Stimulated activated CD8-positive, alpha-beta memory T cell treated with anti-CD3 and anti-CD28 coated beads, Interleukin-12 subunit alpha, Interleukin-12 subunit beta, amount 100 ng/mL, for 1 hour (primary cell): ENCODE results near the gene SNRPD2.
"Not testable (repeated sequence)": the region's sequence is repeated elsewhere in the genome, so short reads cannot be mapped to it uniquely, and the experiment has no call there.

ENCODE experiments used
- DNase-seq: peaks from one replicate; pipeline ENCODE4 v3.0.0-alpha.2; 2020; ENCODE audit warnings: low read depth

Gene SNRPD2

DNA sequence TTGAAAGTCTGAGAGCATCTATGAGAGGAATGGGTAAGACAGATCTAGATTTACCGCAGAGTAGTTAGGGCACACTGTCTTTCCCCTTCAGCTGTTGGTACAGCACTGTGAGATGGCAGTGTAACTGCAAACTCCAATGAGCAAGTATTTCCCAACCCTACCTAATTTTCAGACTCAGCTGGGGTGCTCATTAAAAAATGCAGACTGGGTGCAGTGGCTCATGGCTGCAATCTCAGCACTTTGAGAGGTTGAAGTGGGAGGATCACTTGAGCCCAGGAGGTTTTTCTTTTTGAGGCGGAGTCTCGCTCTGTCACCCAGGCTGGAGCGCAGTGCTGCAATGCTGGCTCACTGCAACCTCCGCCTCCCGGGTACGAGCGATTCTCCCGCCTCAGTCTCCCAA is 13.4 kb upstream of the SNRPD2 start:
- DNase-seq, result no peak

DNA sequence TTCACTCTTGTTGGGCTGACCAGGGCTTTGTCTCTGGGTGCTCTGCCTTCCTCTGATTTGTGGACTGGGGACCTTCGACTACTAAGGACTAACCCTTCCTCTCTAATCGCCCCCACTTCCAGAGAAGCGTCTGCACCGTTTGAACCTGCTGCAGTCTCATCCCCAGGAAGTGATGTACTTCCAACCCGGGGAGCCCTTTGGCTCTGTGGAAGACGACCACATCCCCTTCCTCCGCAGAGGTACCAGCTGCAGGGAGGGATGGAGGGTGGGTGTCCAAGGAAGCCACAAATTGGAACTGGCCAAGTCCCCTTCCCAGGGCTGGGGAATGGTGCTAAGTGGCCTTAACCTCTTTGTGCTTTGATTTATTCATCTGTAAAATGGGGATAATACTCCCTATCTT is 9.9 kb upstream of the SNRPD2 start:
- no peak for DNase-seq

DNA sequence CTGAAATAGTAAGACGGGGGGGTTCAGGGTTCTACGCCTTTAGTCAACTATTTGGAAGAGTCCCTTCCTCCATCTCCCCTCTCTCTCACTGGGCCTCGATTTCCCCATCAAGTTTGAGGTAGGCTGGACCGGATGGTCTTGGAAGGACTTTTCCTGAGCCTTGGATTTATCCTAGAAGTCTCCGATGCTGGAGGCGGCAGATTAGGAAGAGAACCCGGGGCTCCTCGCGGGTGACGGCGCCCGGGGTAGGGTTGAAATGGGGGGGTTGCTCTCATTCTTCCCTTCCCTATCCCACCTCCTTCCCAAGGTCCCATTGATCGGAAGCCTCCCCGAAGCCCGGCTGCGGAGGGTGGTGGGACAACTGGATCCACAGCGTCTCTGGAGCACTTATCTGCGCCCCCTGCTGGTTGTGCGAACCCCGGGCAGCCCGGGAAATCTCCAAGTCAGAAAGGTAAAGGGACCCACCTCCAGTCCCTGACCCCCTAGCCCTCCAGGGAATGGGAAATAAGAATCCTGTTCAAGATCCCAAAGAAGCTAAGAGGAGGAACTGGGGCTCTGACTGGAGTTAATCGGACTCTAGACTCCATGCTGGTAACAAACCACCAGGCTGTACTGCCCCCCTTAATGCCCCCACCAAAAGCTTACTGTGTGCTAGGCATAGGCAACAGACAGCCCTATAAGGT is 1.5 kb upstream of the SNRPD2 start:
- peak; percentile 68 for DNase-seq

DNA sequence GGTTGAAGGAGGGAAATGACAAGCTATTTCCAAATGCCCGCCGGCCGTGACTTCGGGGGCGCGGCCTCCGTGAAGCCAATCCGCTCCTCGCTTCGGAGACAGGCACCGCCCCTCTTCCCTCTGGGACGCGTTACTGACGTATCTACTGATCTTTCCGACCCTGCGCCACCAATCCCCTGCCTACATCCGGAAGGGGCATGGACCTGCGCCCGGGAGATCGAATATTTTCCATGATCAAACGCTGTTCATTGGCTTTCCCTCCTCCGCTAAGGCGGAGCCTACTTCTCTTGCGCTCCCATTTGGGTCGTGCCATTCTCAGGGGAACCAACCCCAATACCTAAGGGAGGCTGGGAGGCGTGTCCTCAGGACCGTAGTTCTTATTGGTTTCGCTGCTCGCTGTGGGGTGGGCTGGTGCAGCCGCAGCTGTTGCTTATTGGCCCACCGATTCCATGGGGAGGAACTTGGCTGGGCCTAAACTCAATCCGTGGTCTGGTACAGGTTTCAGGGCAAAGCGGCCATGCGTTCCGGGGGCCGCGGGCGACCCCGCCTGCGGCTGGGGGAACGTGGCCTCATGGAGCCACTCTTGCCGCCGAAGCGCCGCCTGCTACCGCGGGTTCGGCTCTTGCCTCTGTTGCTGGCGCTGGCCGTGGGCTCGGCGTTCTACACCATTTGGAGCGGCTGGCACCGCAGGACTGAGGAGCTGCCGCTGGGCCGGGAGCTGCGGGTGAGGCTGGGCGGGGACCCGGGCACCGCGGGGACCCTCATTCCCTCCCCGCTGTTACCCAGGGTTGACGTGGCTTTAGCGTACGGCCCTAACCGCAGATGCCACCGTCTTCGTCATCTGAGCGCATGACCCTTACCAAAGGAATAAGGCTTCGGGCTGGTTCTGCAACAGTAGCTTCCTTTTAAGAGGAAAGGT is 693 bp upstream of the SNRPD2 start, which contains the start of gene QPCTL:
Gene QPCTL (plus strand): TSS at position 480 of the 919 bp plus-strand sequence. CDS start 38 bp downstream, at position 518.
- peak; percentile 92 for DNase-seq

DNA sequence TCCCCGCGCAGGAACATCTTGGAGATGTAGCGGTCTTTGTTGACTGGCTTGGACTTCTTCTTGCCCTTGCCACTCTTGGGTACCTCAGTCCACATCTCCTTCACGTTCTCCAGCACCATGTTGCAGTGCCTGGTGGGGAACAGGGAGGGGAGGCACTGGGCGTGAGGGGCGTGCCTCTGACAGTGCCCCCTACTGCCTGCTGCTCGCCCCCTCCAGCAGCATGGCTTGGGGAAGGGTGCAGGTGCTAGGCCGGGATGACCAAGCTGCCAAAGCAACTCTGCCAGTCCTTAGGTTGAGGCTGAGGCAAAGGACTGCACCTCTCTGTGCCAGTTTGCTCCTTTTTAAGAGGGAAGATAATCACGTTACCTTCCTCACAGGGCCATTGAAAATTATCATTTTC is 4.2 kb downstream of the SNRPD2 start:
- no peak for DNase-seq

DNA sequence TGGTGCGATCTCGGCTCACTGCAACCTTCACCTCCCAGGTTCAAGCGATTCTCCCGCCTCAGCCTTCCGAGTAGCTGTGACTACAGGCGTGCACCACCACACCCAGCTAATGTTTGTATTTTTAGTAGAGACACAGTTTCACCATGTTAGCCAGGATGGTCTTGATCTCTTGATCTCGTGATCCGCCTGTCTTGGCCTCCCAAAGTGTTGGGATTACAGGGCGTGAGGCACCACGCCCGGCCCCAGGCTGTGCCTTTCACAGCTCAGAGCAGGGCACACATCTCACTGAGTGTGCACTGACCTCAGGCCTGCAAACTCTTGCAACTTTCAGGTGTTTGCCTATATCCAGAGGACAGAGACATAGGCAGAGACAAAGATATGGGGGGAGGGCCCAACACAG is 6.7 kb downstream of the SNRPD2 start:
- DNase-seq, result not testable (repeated sequence)

DNA sequence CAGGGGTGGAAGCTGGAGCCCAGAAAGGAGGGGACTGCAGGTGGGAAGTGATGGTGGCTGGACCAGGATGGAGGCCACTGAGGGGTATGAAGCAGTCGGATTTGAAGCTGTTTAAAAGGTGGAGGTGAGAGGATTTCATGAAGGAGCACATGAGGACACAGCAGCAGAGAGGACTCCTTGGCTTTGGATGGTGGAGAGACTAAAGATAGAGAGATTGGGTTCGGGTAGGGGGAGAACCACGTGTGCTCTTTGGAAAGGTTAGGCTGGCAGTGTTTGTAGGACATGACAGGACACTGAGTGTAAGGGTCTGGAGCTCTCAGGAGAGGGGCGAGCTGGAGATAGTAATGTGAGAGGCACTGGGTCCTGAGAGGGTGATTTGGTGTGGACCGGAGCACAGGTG is 8.8 kb downstream of the SNRPD2 start:
- DNase-seq, result no peak

DNA sequence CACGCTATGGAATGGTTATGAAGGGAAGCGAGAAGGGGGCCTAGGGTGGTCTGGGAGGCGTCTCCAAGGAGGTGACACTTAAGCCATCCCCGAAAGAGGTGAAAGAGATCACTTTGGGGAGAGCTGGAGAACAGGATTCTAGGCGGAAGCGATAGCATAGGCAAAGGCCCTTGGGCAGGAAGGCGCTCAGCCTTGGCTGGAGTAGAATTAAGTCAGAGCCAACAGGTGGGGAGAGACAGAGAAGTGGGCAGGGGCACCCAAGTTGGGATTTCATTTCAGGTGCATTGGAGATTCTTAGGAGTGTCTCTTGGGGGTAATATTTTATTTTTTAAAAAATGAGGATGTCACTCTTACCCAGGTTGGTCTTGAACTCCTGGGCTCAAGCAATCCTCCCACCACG is 9.6 kb downstream of the SNRPD2 start:
- DNase-seq, result no peak

DNA sequence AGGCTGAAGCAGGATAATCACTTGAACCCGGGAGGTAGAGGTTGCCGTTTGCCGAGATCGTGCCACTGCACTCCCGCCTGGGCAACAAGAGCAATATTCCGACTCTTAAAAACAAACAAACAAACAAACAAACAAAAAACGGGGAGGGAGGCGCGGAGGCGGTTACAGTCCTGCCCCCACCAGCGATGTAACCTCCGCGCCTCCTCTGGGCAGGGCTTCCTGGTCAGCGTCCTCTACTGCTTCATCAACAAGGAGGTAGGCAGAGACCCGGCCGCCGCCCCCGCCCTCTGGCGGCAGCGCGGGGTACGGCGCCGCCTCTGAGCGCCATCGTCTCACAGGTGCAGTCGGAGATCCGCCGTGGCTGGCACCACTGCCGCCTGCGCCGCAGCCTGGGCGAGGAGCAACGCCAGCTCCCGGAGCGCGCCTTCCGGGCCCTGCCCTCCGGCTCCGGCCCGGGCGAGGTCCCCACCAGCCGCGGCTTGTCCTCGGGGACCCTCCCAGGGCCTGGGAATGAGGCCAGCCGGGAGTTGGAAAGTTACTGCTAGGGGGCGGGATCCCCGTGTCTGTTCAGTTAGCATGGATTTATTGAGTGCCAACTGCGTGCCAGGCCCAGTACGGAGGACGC is 10.2 kb downstream of the SNRPD2 start:
- peak; percentile 75 for DNase-seq

DNA sequence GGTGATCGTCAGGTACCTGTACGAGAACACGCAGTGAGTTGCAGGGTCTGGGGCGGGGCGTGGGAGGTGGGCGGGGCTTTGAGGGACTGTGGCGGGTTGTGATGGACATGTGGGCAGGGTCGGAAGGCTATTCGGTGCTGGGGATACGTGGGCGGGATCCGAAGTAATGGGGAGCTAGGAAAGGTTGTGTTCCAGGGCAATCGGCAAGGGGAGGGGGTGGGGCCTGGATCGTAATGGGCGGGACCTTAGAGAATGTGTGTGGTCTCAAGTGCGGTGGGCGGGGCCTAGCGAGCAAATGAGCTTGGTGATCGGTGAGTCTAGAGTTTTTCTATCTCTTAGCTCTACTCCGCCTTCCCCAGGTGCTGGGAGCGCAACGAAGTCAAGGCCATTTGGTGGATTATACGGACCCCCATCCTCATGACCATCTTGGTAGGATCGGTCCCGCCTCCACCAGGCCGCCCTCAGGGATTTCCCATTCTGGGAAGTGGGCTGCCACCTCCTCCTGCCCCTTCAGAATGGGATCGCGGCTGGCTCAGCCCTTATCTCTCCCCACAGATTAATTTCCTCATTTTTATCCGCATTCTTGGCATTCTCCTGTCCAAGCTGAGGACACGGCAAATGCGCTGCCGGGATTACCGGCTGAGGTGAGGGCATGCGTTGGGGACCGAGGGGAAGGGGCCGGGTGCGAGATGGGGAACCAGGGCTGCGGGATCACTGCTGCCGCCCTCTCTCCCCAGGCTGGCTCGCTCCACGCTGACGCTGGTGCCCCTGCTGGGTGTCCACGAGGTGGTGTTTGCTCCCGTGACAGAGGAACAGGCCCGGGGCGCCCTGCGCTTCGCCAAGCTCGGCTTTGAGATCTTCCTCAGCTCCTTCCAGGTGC is 14.2 kb downstream of the SNRPD2 start:
- DNase-seq, result peak; percentile 62

DNA sequence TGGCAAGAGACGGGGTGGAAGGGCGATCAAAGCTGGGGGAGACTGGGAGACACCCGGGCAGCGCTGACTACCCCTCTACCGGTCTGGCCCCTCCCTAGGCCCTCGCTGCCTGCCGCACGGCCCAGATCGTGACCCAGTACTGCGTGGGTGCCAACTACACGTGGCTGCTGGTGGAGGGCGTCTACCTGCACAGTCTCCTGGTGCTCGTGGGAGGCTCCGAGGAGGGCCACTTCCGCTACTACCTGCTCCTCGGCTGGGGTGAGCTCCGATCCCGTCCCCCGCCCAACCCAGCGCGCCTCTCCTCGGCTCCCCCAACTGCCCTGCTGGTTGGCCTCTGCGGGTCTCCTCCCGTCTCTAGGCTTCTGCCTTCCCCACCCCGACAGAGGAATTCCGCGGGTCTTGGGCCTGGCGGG is 14.9 kb downstream of the SNRPD2 start:
- peak; percentile 33 for DNase-seq

DNA sequence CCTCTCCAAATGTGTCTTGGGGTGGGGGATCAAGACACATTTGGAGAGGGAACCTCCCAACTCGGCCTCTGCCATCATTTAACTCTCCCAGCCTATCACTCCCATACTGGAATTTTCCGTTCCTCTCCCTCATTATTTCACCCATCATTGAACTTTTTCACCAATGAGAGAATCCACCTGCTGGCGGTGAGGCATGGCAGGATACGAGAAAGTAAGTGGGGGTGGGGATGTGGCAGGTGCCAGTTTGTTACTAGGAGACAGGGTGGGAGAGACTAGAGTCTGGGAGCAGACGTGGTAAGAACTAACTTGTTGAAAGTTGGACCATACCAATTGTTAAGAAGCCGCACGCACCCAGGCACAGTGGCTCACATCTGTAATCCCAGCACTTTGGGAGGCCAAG is 16.8 kb downstream of the SNRPD2 start:
- no peak for DNase-seq

DNA sequence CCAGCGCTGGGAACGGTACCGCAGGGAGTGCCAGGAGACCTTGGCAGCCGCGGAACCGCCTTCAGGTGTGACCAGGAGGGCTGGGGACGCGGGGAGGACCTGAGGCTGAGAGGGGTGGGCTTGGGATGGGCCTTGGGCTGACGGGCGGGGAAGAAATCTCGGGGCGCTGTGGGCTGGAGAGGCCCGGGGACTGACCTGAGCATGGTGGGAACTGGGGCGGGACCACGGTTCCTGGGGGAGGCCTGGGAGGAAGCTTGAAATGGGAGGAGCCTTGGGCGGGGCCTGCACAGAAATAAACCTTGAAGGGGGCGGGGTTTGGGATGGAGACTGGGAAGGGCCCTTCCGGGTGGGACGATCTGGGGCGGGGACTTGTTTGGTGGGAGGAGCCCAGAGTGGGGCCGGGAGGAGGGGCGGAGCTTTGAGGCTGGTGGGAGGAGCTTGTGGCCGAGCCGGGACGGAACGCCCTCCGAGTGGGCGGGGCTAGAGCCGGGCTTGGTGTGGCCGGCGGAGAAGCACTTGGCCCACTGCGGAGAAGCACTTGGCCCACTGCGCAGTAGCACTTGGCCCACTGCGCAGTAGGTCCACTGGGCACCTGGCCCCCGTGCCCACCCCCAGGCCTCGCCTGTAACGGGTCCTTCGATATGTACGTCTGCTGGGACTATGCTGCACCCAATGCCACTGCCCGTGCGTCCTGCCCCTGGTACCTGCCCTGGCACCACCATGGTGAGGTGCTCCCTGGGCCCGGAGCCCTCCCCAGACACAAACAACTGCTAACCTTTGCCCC is 20.9 kb downstream of the SNRPD2 start:
- DNase-seq, result no peak

DNA sequence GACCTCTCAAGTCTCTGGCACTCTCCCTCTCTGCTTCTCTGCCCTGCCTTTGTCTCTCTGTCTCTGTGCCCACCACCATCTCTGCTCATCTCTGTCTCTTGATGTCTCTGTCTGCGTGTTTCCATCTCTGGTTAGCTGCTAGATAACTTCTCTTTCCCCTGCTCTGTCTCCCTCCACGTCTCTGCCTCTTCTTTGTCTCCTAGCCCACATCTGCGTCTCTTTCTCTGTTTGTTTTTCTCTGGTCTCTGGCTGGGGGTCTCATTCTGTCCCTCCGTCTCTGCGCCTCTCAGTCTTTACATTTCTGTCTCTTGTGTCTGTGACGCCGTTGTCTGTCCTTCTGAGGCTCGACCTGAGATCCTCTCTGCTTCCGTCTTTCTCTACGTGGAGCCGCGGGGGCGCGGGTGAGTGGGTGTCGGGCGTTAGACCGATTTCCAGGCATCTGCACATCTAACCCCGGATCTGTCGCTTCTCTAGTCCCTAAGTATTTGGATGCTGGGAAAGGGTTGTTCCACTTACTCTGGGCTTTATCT is 23.3 kb downstream of the SNRPD2 start:
- DNase-seq, result no peak

DNA sequence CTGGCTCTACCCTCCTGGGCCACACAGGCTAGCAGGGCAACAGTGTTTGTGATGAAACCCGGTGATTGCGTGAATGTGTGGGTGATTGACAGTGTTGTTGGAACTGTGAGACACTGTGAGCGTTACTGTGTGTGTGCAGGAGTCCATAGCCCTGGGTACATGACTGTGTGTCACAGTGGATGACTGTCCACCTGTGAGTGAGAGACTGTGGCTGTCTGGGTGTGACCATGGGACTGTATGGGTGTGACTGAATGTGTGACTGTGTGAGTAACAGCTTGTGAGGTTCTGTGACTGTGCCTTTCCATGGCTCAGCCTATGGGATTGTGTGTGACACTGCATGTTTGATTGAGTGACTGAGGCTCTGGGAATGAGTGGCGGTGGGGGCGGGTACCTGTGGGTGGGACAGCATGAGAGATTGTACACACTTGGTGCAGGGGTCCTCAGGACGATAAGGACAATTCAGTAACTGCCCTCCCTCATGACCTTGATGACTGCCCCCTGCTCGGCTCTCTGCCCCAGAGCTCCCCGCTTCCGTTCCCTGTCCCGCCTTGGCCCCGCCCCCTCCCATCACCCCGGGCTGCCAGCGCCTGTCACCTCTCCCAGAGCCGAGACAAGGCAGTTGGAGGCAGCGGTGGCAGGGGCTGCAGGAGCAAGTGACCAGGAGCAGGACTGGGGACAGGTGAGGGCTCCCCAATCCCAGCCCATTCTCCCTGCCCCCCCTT is 24.0 kb downstream of the SNRPD2 start, which contains the start of gene GIPR:
Gene GIPR (plus strand): TSS at position 602 of the 722 bp plus-strand sequence. CDS start 1,300 bp downstream, outside the sequence.
- peak; percentile 36 for DNase-seq

DNA sequence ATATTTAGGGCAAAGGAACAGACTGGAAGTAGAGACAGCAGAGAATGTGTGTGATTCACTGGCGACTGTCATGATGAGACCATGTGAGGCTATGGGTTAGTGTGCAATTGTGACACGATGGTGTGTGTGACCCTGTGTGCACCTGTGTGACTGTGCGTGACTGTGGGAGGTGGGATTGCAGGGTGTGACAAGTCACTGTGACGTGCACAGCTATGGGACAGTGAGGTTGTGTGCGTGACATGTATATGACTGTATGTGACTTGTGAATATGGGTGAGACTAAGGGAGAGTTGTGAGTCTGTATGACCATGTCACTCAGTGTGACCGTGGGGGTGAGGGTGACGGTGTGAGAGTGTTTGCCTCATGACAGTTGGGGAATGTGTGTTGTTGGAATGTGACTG is 27.2 kb downstream of the SNRPD2 start:
- no peak for DNase-seq

DNA sequence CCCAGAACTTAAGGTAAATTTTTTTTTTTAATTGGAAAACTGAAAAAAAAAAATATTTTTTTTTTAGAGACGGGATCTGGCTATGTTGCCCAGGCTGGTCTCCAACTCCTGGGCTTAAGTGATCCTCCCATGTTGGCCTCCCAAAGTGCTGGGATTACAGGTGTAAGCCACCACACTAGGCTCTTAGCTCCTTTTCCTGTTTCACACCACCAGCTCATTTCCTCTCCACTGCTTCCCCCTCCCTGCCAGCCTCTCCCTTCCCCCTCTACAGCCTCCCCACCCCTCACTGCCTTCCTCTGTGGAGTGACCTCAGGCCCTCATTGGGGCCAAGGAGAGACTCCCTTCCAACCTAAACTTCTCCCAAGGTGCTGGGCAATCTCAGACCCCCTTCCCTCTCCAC is 28.0 kb downstream of the SNRPD2 start:
- no peak for DNase-seq

DNA sequence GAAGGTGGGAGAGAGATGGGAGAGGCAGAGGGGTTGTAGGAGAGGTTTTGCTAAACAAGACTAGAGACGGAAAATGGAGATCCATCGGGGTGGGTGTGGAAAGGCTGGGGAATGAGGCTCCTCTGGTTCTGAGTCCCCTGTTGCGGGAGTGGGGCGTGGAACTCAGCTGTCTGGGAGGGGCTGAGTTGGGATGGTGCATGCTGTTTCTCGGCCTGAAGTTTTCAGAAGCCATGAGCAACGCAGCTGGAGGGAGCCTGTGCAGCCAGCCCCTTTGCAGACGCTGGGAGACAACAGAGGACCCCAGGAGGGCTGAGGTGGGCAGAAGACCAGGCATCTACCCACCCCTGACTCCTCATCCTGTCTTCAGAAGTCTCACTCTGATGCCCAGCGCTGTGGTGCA is 31.1 kb downstream of the SNRPD2 start:
- DNase-seq, result no peak

DNA sequence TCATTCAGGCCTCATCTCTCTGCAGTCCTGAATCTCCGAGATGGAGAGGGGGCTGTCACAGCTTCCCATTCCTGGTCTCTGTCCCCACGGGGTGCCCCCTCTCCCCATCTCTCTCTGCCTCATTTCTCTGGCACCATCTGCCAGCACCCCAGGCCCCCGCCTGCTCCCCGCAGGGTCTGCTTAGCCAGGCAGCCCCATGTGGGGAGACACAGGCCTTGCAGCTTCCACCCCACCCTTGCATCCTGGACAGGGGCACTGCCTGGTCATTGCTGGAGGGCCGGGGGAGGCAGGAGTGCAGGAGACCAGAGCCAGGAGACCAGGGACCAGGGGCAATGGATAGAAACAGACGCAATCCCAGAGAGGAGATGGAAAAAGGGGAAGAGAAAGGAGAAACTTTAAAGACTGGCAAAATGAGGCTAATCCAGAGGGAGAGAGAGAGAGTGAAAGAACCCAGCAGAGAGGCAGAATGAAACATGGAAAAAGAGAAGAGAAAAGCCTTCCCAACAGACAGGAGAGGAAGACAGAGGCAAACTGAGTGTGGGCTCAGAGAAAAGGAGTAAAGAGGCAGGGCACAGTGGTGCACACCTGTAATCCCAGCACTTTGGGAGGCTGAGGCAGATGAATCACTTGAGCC is 32.5 kb downstream of the SNRPD2 start:
- DNase-seq, result no peak
